Tibial nerve (tissue), 3 donors: ENCODE data around the gene OR2T10.

ENCODE experiments used
- CTCF ChIP-seq, 5 experiments: fragments of 200-600 bp in 3 of 5; fragments of 450-650 bp in 2 of 5; sonication (generic) in 3 of 5; IDR thresholded peaks; one replicate each; pipeline ENCODE4 v1.5.1; 2016 to 2019; ENCODE audit warnings: antibody characterized with exemption in 5 of 5, mild to moderate bottlenecking in 3 of 5, moderate library complexity in 2 of 5
- POLR2A ChIP-seq, 2 donors: fragments of 450-650 bp; IDR thresholded peaks; one replicate each; pipeline ENCODE4 v1.6.1; 2017; ENCODE audit warnings: antibody characterized with exemption in 2 of 2, mild to moderate bottlenecking in 2 of 2, moderate library complexity in 2 of 2

- TF ChIP-seq CTCF (IDR thresholded peaks at IDR 0.05) (no peak), POLR2A (IDR thresholded peaks at IDR 0.05) (no peak)
Observed at GRCh38 chr1:248597589-248597988, at the start of gene OR2T10.
